Measurements from ENCODE around the gene MMP2. TPM values are rescaled to one million over a fixed set of nuclear protein-coding genes. Genes with fewer than 3 reads are reported as not detected.
A peak's percentile ranks its signal among the peaks of the same experiment; 100 is the strongest.

The MMP2 gene
- total RNA-seq, 4 donors from 2014 or later, result 153 to 525 (median 245) TPM

GRCh38 chr16:55462241-55462640, 16.8 kb upstream of the MMP2 start:
- no peaks in the 10 kb centered on the region for H3K27me3 ChIP-seq
- peaks cover 0 to 3% (median 0%) of the 10 kb centered on the region in 4 donors for H3K4me1 ChIP-seq
- H3K4me3 ChIP-seq, result no peak overlapping the region
- TF ChIP-seq EP300 (IDR thresholded peaks at IDR 0.05) (no peak), POLR2A (IDR thresholded peaks at IDR 0.05) (no peak), CTCF (IDR thresholded peaks at IDR 0.05) (no peak)
- H3K27ac ChIP-seq, result no peak overlapping the region
- 61 to 66% methylated on average over 6 of the region's 6 CpGs for WGBS, 2 donors
- no peaks in the 10 kb centered on the region for H3K36me3 ChIP-seq
- H3K9me3 ChIP-seq, result no peaks in the 10 kb centered on the region
- no peak for DNase-seq (ENCODE audit: low spot score in 2 of 2)

GRCh38 chr16:55464375-55464774, 14.6 kb upstream of the MMP2 start:
- no peak overlapping the region for H3K27ac ChIP-seq
- DNase-seq (ENCODE audit: low spot score in 2 of 2), result no peak
- no peak for TF ChIP-seq EP300 (IDR thresholded peaks at IDR 0.05)
- TF ChIP-seq POLR2A (IDR thresholded peaks at IDR 0.05), result no peak
- no peak for TF ChIP-seq CTCF (IDR thresholded peaks at IDR 0.05)
- no peaks in the 10 kb centered on the region for H3K27me3 ChIP-seq
- H3K36me3 ChIP-seq, result no peaks in the 10 kb centered on the region
- H3K4me1 ChIP-seq, result peaks cover 0 to 3% (median 0%) of the 10 kb centered on the region in 4 donors
- 42 to 52% methylated on average over 4 of the region's 4 CpGs for WGBS, 2 donors
- no peaks in the 10 kb centered on the region for H3K9me3 ChIP-seq
- H3K4me3 ChIP-seq, result no peak overlapping the region

GRCh38 chr16:55465077-55465896, 13.7 kb upstream of the MMP2 start:
- DNase-seq (ENCODE audit: low spot score in 2 of 2), result peak; percentile 91 to 98
- no peak overlapping the region for H3K27ac ChIP-seq
- H3K4me1 ChIP-seq, result peaks cover 0 to 9% (median 0%) of the 10 kb centered on the region in 4 donors
- H3K27me3 ChIP-seq, result no peaks in the 10 kb centered on the region
- H3K36me3 ChIP-seq, result no peaks in the 10 kb centered on the region
- TF ChIP-seq EP300 (IDR thresholded peaks at IDR 0.05) (peak in 1 of 2 donors; percentile 43), POLR2A (IDR thresholded peaks at IDR 0.05) (peak in 1 of 2 donors; percentile 32), CTCF (IDR thresholded peaks at IDR 0.05) (peak; percentile 98 to 100 (median 99))
- H3K4me3 ChIP-seq, result no peak overlapping the region
- 33 to 39% methylated on average over 19 of the region's 19 CpGs for WGBS, 2 donors
- H3K9me3 ChIP-seq, result no peaks in the 10 kb centered on the region

- peaks cover 0 to 18% (median 3%) of the 10 kb centered on the region in 4 donors for H3K4me1 ChIP-seq
- no peaks in the 10 kb centered on the region for H3K9me3 ChIP-seq
- H3K27me3 ChIP-seq, result no peaks in the 10 kb centered on the region
- DNase-seq (ENCODE audit: low spot score in 2 of 2), result no peak
- TF ChIP-seq CTCF (IDR thresholded peaks at IDR 0.05), result no peak
- no peak for TF ChIP-seq POLR2A (IDR thresholded peaks at IDR 0.05)
- no peak for TF ChIP-seq EP300 (IDR thresholded peaks at IDR 0.05)
- no peak overlapping the region for H3K27ac ChIP-seq
- H3K36me3 ChIP-seq, result no peaks in the 10 kb centered on the region
- H3K4me3 ChIP-seq, result no peak overlapping the region
- WGBS, 2 donors, result 90 to 94% methylated on average over 4 of the region's 4 CpGs
Measured at GRCh38 chr16:55466209-55466608, 12.8 kb upstream of the MMP2 start.

GRCh38 chr16:55467898-55468297, 11.1 kb upstream of the MMP2 start:
- TF ChIP-seq EP300 (IDR thresholded peaks at IDR 0.05), result no peak
- TF ChIP-seq CTCF (IDR thresholded peaks at IDR 0.05), result no peak
- no peak for TF ChIP-seq POLR2A (IDR thresholded peaks at IDR 0.05)
- Histone ChIP-seq H3K36me3 (no peaks in the 10 kb centered on the region), H3K4me3 (no peak overlapping the region), H3K4me1 (peaks cover 0 to 29% (median 3%) of the 10 kb centered on the region in 4 donors), H3K27me3 (no peaks in the 10 kb centered on the region), H3K9me3 (no peaks in the 10 kb centered on the region), H3K27ac (no peak overlapping the region)
- WGBS, 2 donors, result 77 to 98% methylated on average over 3 of the region's 3 CpGs
- no peak for DNase-seq (ENCODE audit: low spot score in 2 of 2)
